Neural cell (in vitro differentiated cells): ENCODE results near the gene ATP13A1.
"Not testable (repeated sequence)": the region's sequence is repeated elsewhere in the genome, so short reads cannot be mapped to it uniquely, and the experiment has no call there.

ENCODE experiments used
- EP300 ChIP-seq: fragments of 450-650 bp; conservative IDR thresholded peaks from 2 replicates; pipeline ENCODE4 v1.6.1; 2014; ENCODE audit warnings: antibody characterized with exemption, mild to moderate bottlenecking, moderate library complexity; ENCODE audit not compliant: poor library complexity, severe bottlenecking
- EZH2 ChIP-seq: fragments of 200-600, 300-800 bp; shearing (Covaris generic), sonication (generic); IDR thresholded peaks from 2 replicates; pipeline ENCODE4 v1.6.1; 2014; ENCODE audit warnings: antibody characterized with exemption, low read length, borderline replicate concordance, mild to moderate bottlenecking; ENCODE audit not compliant: insufficient read depth, poor library complexity, severe bottlenecking
- POLR2AphosphoS5 ChIP-seq: IDR thresholded peaks from 2 replicates; pipeline ENCODE4 v1.6.1; 2012
- RAD21 ChIP-seq: fragments of 450-650 bp; conservative IDR thresholded peaks from 2 replicates; pipeline ENCODE4 v1.6.1; 2014; ENCODE audit warnings: antibody characterized with exemption, mild to moderate bottlenecking, moderate library complexity
- REST ChIP-seq: IDR thresholded peaks from 2 replicates; pipeline ENCODE4 v1.6.1; 2012; ENCODE audit warnings: borderline replicate concordance
- TF ChIP-seq, protein P1 (sequence below): fragments of 450-650 bp; IDR thresholded peaks from 2 replicates; pipeline ENCODE4 v1.5.1; 2014; ENCODE audit warnings: antibody characterized with exemption, mild to moderate bottlenecking, moderate library complexity; ENCODE audit not compliant: poor library complexity, severe bottlenecking

DNA sequence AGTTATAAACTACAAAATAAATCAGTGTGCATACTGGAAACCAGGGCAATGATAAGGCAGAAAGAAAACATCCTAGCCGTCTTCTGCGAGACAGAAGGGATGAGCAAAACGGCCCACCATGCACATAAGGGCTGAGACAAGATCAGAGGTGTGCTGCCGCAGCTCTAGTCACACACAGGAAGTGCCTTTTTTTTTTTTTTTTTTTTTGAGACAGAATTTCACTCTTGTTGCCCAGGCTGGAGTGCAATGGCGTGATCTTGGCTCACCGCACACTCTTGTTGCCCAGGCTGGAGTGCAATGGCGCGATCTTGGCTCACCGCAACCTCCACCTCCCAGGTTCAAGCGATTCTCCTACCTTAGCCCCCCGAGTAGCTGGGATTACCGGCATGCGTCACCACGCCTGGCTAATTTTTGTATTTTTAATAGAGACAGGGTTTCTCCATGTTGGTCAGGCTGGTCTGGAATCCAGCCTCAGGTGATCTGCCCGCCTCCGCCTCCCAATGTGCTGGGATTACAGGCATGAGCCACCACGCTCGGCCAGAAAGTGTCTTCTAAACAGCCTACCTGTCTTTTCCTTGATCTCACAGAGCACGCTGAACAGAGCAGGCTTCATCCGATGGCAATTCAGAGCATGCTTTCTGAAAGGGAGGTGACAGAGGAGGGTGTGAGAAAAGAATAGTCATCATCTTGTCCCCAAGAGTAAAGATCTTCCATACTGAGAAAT lies 64.6 kb downstream of the ATP13A1 start:
- TF ChIP-seq, protein P1, sequence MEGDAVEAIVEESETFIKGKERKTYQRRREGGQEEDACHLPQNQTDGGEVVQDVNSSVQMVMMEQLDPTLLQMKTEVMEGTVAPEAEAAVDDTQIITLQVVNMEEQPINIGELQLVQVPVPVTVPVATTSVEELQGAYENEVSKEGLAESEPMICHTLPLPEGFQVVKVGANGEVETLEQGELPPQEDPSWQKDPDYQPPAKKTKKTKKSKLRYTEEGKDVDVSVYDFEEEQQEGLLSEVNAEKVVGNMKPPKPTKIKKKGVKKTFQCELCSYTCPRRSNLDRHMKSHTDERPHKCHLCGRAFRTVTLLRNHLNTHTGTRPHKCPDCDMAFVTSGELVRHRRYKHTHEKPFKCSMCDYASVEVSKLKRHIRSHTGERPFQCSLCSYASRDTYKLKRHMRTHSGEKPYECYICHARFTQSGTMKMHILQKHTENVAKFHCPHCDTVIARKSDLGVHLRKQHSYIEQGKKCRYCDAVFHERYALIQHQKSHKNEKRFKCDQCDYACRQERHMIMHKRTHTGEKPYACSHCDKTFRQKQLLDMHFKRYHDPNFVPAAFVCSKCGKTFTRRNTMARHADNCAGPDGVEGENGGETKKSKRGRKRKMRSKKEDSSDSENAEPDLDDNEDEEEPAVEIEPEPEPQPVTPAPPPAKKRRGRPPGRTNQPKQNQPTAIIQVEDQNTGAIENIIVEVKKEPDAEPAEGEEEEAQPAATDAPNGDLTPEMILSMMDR, result not testable (repeated sequence)
- TF ChIP-seq EP300, POLR2AphosphoS5, REST, EZH2, RAD21: not testable (repeated sequence)
